HG03575 (cell line): ENCODE data around the gene CRYL1.

ENCODE experiments used
- ATAC-seq: cut with Tn5 transposase; IDR thresholded peaks from one replicate; pipeline ENCODE4 v1.9.1; 2021; ENCODE audit not compliant: unreplicated experiment, insufficient number of reproducible peaks, low FRiP score; ENCODE audit errors: extremely low read depth

CRYL1 gene

GRCh38 chr13:20465218-20465879, 60.3 kb downstream of the CRYL1 start:
- no peak for ATAC-seq

- ATAC-seq, result no peak
Observed at GRCh38 chr13:20462921-20463320, 62.7 kb downstream of the CRYL1 start.

DNA sequence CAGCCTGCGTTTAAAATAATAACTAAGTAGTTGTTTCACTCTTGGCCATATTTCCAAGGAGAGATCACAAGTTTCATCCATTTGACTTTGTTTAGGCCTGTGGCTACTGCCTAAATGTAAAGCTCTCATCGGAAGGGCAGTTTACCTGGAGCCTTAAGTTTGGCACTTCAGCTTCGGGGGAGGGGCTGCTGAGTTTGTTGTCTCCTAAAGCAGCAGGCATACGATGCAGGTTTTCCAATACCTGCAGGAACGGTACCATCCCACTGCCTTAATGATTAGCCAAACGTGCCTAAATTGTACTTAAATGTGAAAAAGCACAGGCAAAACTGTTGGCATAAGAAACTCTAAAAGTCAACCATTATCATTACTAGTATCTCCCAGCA, 63.1 kb downstream of the CRYL1 start:
- no peak for ATAC-seq

GRCh38 chr13:20461860-20462532, 63.7 kb downstream of the CRYL1 start:
- ATAC-seq, result no peak

DNA sequence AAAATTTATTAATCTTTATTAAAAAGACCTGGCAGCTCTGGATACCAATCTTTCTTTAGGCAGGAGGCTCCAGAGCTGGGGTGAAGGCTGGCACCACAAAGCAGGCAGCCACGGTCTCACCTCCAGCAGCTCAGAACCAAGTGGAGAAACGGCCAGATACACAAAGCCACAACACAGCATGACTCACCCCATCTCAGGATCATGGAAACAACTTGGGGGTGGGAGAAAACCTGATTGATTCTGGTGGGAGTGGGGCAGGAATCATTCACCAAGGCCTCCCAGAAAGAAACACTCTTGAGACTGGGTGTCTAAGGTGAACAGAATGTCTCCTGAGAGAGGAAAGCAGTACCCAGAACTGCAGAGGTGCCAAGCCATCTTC, 64.2 kb downstream of the CRYL1 start:
- ATAC-seq, result no peak

GRCh38 chr13:20460761-20461160, 64.9 kb downstream of the CRYL1 start:
- no peak for ATAC-seq

- no peak for ATAC-seq
Observed at GRCh38 chr13:20457670-20458069, 68.0 kb downstream of the CRYL1 start.

DNA sequence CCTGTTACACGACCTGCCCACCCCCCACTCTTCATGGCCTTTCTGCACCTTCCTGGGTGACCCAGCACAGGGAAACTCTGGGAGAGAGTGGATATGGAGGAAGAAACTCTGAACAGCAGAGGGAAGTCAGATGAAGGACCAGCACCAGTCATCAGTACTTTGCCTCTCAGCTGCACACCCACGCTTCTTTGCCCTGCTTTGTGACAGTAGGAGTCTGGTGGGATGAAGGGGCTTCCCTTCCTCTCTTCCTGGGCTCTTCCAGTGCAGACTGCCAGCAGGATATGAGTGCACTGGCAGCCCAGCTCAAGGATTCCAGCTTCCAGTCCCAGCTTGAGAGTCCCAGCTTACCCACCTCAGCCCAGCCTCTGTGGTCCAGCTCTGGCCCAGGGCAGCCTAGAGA, 68.9 kb downstream of the CRYL1 start:
- no peak for ATAC-seq

DNA sequence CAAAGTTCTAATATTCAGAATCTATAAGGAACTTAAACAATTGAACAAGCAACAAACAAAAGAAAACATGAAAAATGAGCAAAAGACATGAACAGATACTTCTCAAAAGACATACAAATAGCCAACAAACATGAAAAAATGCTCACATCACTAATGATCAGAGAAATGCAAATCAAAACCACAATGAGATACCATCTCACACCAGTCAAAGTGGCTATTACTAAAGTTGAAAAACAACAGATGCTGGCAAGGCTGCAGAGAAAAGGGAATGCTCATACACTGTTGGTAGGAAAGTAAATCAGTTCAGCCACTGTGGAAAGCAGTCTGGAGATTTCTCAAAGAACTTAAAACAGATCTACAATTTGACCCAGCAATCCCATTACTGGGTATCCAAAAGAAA, 74.3 kb downstream of the CRYL1 start:
- ATAC-seq, result no peak

DNA sequence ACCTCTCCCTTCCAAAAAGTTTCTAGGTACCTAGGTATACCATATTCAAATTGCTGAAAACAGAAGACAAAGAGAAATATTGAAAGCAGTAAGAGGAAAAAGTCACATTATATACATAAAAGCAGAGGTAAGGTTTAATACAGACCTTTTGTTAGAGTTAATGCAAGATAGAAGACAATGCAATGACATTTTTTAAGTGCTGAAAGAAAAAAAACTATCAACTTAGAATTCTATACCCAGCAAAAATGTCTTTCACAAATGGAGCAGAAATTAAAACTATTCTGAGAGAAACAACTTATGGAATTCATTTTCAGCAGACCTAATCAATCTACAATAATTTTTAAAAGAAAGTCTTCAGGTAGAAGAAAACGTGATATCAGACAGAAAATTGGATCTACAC, 77.2 kb downstream of the CRYL1 start:
- ATAC-seq, result no peak

GRCh38 chr13:20446900-20447299, 78.8 kb downstream of the CRYL1 start:
- no peak for ATAC-seq

GRCh38 chr13:20446405-20446804, 79.3 kb downstream of the CRYL1 start:
- ATAC-seq, result no peak

- ATAC-seq, result no peak
Observed at GRCh38 chr13:20442798-20443381, 82.8 kb downstream of the CRYL1 start.

DNA sequence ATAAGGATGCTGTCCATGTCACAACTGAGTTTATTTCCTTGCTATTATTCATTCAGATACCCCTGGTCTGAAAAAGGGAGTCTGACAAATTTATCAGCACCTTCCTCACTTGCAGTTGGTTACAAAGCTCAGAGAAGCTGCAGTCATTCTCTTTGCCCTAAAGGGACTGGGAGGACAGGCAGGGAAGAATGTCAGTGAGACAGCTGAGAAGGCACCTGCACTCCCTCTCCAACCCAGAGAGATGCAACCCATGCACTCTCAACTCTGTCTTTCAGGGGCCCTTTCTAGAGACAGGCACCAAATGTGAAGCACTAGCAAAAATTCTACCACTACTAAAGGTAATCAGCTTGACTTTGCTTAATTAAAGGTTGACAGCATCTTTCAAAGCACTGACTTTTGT, 83.3 kb downstream of the CRYL1 start:
- no peak for ATAC-seq

DNA sequence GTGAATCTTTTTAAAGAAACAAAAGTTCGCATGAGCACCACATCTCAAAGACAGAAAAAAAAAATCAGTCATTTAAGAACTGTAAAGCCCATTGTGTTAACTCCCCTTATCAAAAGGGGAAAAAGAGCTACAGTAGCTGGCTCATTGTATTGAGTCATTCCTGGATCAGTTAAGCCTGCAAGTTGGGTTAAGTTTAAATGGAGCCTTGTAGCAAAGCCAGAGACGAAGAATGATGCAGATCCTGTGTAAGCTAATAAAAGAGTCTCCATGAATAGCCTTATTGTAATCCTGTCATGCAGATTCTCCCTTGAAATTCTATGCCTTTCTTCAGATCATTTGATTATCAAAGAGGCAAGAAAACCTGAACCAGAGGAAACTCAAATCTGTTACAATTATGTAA, 83.8 kb downstream of the CRYL1 start:
- ATAC-seq, result no peak

DNA sequence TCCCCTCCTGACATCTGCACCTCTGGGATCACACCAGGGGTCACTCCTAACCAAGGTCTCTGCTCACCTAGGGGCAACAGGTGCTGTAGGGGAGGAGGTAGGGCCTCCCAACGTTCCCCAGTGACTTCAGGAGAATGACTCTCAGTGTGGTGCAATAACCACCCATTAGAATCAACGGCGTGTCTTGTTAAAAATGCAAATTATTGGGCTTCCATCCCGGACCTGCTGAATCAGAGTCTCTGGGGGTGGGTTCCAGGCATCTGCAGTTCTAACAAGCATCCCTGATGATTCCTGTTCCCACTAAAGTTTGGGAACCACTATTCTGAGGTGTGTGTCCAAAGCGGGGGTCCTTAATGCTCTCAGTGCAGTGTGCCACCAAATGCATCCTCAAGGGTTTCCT, 84.6 kb downstream of the CRYL1 start:
- ATAC-seq, result no peak

DNA sequence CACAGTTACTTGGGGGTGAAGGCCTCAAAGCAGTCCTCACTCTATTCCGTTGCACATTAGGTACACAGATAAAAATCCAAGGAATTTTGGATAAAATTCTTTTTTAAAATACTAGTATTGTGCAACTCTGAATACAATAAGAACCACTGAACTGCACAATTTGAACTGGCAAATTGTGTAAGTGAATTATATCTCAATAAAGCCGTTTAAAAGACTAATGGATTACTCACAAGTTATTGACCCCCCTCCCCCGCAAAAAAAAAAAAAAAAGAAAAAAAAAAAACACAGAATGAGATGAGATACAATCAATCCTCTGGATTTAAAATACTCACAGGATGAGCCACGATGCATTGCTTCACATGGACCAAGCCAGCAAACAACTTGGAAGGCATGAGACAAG, 86.4 kb downstream of the CRYL1 start:
- ATAC-seq, result no peak

DNA sequence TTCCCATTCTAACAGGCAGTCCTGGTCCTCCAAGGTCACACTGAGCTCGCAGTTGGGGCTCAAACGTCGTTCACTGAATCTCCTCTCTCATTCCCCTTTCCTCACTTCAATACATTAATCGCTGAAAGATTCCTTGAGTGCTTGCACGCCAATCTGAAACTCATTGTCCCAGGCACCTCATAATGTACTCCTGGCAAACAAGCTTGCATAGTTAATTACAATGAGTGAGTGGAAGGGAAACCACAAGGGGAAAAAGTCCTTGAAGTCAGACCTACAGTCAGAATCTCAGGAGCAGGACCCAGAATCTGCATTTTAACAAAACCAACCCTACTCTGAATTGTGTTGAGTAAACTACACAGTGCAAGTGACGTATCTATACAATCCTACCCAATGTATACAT, 86.9 kb downstream of the CRYL1 start:
- no peak for ATAC-seq

GRCh38 chr13:20436505-20436904, 89.2 kb downstream of the CRYL1 start:
- no peak for ATAC-seq

DNA sequence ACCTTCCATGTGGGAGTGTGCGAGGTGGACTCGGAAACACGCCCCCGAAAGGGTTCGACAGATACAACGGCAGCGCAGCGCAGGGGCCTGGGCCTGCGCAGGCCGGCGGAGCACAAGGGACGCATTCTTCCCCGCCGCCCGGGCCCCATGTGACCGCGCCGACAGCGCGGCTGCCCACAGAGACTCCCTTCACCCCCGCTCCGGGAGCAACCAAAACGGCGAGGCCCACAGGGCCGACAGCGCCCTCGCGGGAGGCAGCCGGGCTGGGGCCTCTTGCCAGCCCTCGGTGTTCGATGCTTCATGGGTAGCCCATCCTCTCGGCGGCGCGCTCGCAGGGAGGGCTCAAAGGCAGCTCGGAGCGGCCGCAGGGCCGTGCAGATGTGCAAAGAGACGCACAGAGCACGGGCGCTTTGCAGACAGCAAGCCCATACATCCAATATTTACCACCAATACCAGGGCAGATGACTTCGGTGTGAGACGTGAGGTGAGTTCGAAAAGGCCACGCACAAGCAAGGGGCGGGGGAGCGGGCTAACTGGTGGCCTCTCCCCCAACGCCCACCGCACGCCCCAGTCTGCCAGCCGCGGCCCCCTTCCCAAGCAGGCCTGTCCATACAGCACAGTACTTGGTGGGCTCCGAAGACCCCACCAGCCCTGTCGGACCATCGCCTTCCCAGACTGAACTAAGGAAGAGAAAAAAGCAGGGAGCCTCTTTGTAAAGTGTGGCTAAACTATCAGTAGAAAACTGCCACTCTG, 89.9 kb downstream of the CRYL1 start:
- no peak for ATAC-seq
